ENCODE results near the gene SCFD2.
"Not testable (repeated sequence)": the region's sequence is repeated elsewhere in the genome, so short reads cannot be mapped to it uniquely, and the experiment has no call there.

SCFD2 gene

GRCh38 chr4:53321151-53321983 is 44.5 kb downstream of the SCFD2 start:
- ATAC-seq (replicated peaks) (no peak), DNase-seq (no peak)
- no peaks in the 10 kb centered on the region for H3K9me3 Mint-ChIP-seq
- H3K27ac Mint-ChIP-seq, result no peak overlapping the region
- peaks cover 11 to 21% of the 10 kb centered on the region in 2 donors for H3K4me1 Mint-ChIP-seq (ENCODE audit: low read depth in 2 of 2)
- no peaks in the 10 kb centered on the region for H3K27me3 Mint-ChIP-seq
- H3K4me3 Mint-ChIP-seq, result no peak overlapping the region
- H3K36me3 Mint-ChIP-seq (ENCODE audit: insufficient read depth), result no peaks in the 10 kb centered on the region

GRCh38 chr4:53315300-53315699 is 50.6 kb downstream of the SCFD2 start:
- no peak overlapping the region for H3K4me3 Mint-ChIP-seq
- peak in 1 of 3 experiments; percentile 1 for DNase-seq
- ATAC-seq (replicated peaks), result peak; percentile 63
- H3K27ac Mint-ChIP-seq, result peak overlapping the region in 1 of 2 donors; percentile 24
- peaks cover 15 to 18% of the 10 kb centered on the region in 2 donors for H3K4me1 Mint-ChIP-seq (ENCODE audit: low read depth in 2 of 2)
- H3K27me3 Mint-ChIP-seq, result no peaks in the 10 kb centered on the region
- H3K36me3 Mint-ChIP-seq (ENCODE audit: insufficient read depth), result peaks cover 6% of the 10 kb centered on the region
- no peaks in the 10 kb centered on the region for H3K9me3 Mint-ChIP-seq

- H3K27ac Mint-ChIP-seq, result no peak overlapping the region
- ATAC-seq (replicated peaks), result no peak
- peaks cover 15 to 18% of the 10 kb centered on the region in 2 donors for H3K4me1 Mint-ChIP-seq (ENCODE audit: low read depth in 2 of 2)
- H3K4me3 Mint-ChIP-seq, result no peak overlapping the region
- peaks cover 6% of the 10 kb centered on the region for H3K36me3 Mint-ChIP-seq (ENCODE audit: insufficient read depth)
- H3K9me3 Mint-ChIP-seq, result no peaks in the 10 kb centered on the region
- no peak for DNase-seq
- no peaks in the 10 kb centered on the region for H3K27me3 Mint-ChIP-seq
Measured at GRCh38 chr4:53314252-53314651, 51.6 kb downstream of the SCFD2 start.

GRCh38 chr4:53313510-53313909 is 52.4 kb downstream of the SCFD2 start:
- ATAC-seq (replicated peaks) (no peak), DNase-seq (no peak)
- Mint-ChIP-seq H3K4me3 (no peak overlapping the region), H3K4me1 (ENCODE audit: low read depth in 2 of 2) (peaks cover 15 to 18% of the 10 kb centered on the region in 2 donors), H3K36me3 (ENCODE audit: insufficient read depth) (peaks cover 6% of the 10 kb centered on the region), H3K9me3 (no peaks in the 10 kb centered on the region), H3K27ac (no peak overlapping the region), H3K27me3 (no peaks in the 10 kb centered on the region)

- H3K4me3 Mint-ChIP-seq, result no peak overlapping the region
- H3K9me3 Mint-ChIP-seq, result peaks cover 0 to 3% of the 10 kb centered on the region in 2 donors
- peaks cover 0 to 2% of the 10 kb centered on the region in 2 donors for H3K4me1 Mint-ChIP-seq (ENCODE audit: low read depth in 2 of 2)
- H3K36me3 Mint-ChIP-seq (ENCODE audit: insufficient read depth), result peaks cover 9% of the 10 kb centered on the region
- no peaks in the 10 kb centered on the region for H3K27me3 Mint-ChIP-seq
- DNase-seq, result no peak
- H3K27ac Mint-ChIP-seq, result no peak overlapping the region
- ATAC-seq (replicated peaks), result no peak
Measured at GRCh38 chr4:53309321-53310040, 56.4 kb downstream of the SCFD2 start.

GRCh38 chr4:53307819-53308780 is 57.8 kb downstream of the SCFD2 start:
- Mint-ChIP-seq H3K27ac (no peak overlapping the region), H3K27me3 (no peaks in the 10 kb centered on the region), H3K9me3 (peaks cover 0 to 7% of the 10 kb centered on the region in 2 donors), H3K36me3 (ENCODE audit: insufficient read depth) (peaks cover 9% of the 10 kb centered on the region), H3K4me1 (ENCODE audit: low read depth in 2 of 2) (peaks cover 0 to 2% of the 10 kb centered on the region in 2 donors), H3K4me3 (no peak overlapping the region)
- DNase-seq (no peak), ATAC-seq (replicated peaks) (no peak)

- Mint-ChIP-seq H3K36me3 (ENCODE audit: insufficient read depth) (peaks cover 2% of the 10 kb centered on the region), H3K4me3 (no peak overlapping the region), H3K4me1 (ENCODE audit: low read depth in 2 of 2) (peaks cover 0 to 2% of the 10 kb centered on the region in 2 donors), H3K27ac (no peak overlapping the region), H3K27me3 (no peaks in the 10 kb centered on the region), H3K9me3 (peaks cover 0 to 7% of the 10 kb centered on the region in 2 donors)
- DNase-seq (no peak), ATAC-seq (replicated peaks) (no peak)
Measured at GRCh38 chr4:53307210-53307609, 58.7 kb downstream of the SCFD2 start.

GRCh38 chr4:53306729-53307128 is 59.1 kb downstream of the SCFD2 start:
- Mint-ChIP-seq H3K36me3 (ENCODE audit: insufficient read depth) (peaks cover 2% of the 10 kb centered on the region), H3K4me1 (ENCODE audit: low read depth in 2 of 2) (peaks cover 0 to 2% of the 10 kb centered on the region in 2 donors), H3K9me3 (peaks cover 0 to 7% of the 10 kb centered on the region in 2 donors), H3K4me3 (no peak overlapping the region), H3K27ac (no peak overlapping the region), H3K27me3 (no peaks in the 10 kb centered on the region)
- ATAC-seq (replicated peaks), result no peak
- no peak for DNase-seq

- H3K9me3 Mint-ChIP-seq; H3K4me3 Mint-ChIP-seq; H3K27me3 Mint-ChIP-seq; H3K27ac Mint-ChIP-seq; DNase-seq; ATAC-seq (replicated peaks); H3K36me3 Mint-ChIP-seq (ENCODE audit: insufficient read depth); H3K4me1 Mint-ChIP-seq (ENCODE audit: low read depth in 2 of 2): not testable (repeated sequence)
Measured at GRCh38 chr4:53292209-53292608, 73.7 kb downstream of the SCFD2 start.

- no peak overlapping the region for H3K4me3 Mint-ChIP-seq
- no peak overlapping the region for H3K27ac Mint-ChIP-seq
- no peak for DNase-seq
- H3K9me3 Mint-ChIP-seq, result peaks cover 0 to 6% of the 10 kb centered on the region in 2 donors
- ATAC-seq (replicated peaks), result no peak
- H3K4me1 Mint-ChIP-seq (ENCODE audit: low read depth in 2 of 2), result peaks cover 1 to 4% of the 10 kb centered on the region in 2 donors
- peaks cover 3% of the 10 kb centered on the region for H3K36me3 Mint-ChIP-seq (ENCODE audit: insufficient read depth)
- no peaks in the 10 kb centered on the region for H3K27me3 Mint-ChIP-seq
Measured at GRCh38 chr4:53281438-53281837, 84.4 kb downstream of the SCFD2 start.

- Mint-ChIP-seq H3K9me3 (peaks cover 0 to 6% of the 10 kb centered on the region in 2 donors), H3K27me3 (no peaks in the 10 kb centered on the region), H3K4me3 (no peak overlapping the region), H3K36me3 (ENCODE audit: insufficient read depth) (peaks cover 3% of the 10 kb centered on the region), H3K27ac (no peak overlapping the region), H3K4me1 (ENCODE audit: low read depth in 2 of 2) (peaks cover 0 to 2% of the 10 kb centered on the region in 2 donors)
- no peak for DNase-seq
- ATAC-seq (replicated peaks), result no peak
Measured at GRCh38 chr4:53280846-53281245, 85.0 kb downstream of the SCFD2 start.

- no peak overlapping the region for H3K4me3 Mint-ChIP-seq
- H3K9me3 Mint-ChIP-seq, result peaks cover 0 to 5% of the 10 kb centered on the region in 2 donors
- DNase-seq, result no peak
- H3K36me3 Mint-ChIP-seq (ENCODE audit: insufficient read depth), result peaks cover 8% of the 10 kb centered on the region
- H3K4me1 Mint-ChIP-seq (ENCODE audit: low read depth in 2 of 2), result no peaks in the 10 kb centered on the region
- H3K27ac Mint-ChIP-seq, result no peak overlapping the region
- no peaks in the 10 kb centered on the region for H3K27me3 Mint-ChIP-seq
- ATAC-seq (replicated peaks), result no peak
Measured at GRCh38 chr4:53274609-53275268, 91.1 kb downstream of the SCFD2 start.

Measured in effector memory CD8-positive, alpha-beta T cell (primary cell).